Trophoblast cell (in vitro differentiated cells and primary cell): ENCODE measurements around the gene C11orf86.
A peak's percentile ranks its signal among the peaks of the same experiment; 100 is the strongest.

ENCODE experiments used
- DNase-seq, 2 donors: peaks; one replicate each; pipeline ENCODE4 v3.0.0-alpha.2; 2016
- H2AFZ ChIP-seq: 2 replicates; pipeline ENCODE4 v1.6.1; 2013; ENCODE audit warnings: low read length, moderate library complexity, mild to moderate bottlenecking; ENCODE audit not compliant: insufficient read depth, poor library complexity
- H2AK5ac ChIP-seq: 2 replicates; pipeline ENCODE4 v1.6.1; 2013; ENCODE audit warnings: mild to moderate bottlenecking, low read length
- H2BK120ac ChIP-seq: 2 replicates; pipeline ENCODE4 v1.6.1; 2013; ENCODE audit warnings: low read length, mild to moderate bottlenecking, moderate library complexity; ENCODE audit not compliant: insufficient read depth, poor library complexity
- H2BK12ac ChIP-seq: 2 replicates; pipeline ENCODE4 v1.6.1; 2013; ENCODE audit warnings: mild to moderate bottlenecking, low read length, moderate library complexity
- H2BK5ac ChIP-seq: 2 replicates; pipeline ENCODE4 v1.6.1; 2013; ENCODE audit warnings: low read length, low read depth, moderate library complexity, mild to moderate bottlenecking; ENCODE audit not compliant: poor library complexity
- H3K14ac ChIP-seq: 2 replicates; pipeline ENCODE4 v1.6.1; 2013; ENCODE audit warnings: mild to moderate bottlenecking, low read length
- H3K18ac ChIP-seq: 2 replicates; pipeline ENCODE4 v1.6.1; 2013; ENCODE audit warnings: mild to moderate bottlenecking, low read length
- H3K23ac ChIP-seq: 2 replicates; pipeline ENCODE4 v1.6.1; 2013; ENCODE audit warnings: low read length
- H3K27ac ChIP-seq: 2 replicates; pipeline ENCODE4 v1.5.1; 2013; ENCODE audit warnings: low read depth, mild to moderate bottlenecking, inconsistent platforms, low read length, moderate library complexity
- H3K27me3 ChIP-seq: 2 replicates; pipeline ENCODE4 v1.6.1; 2013; ENCODE audit warnings: inconsistent platforms, mild to moderate bottlenecking, low read length, moderate library complexity; ENCODE audit not compliant: insufficient read depth
- H3K36me3 ChIP-seq, 2 experiments: 1 replicate in 1 of 2; 2 replicates in 1 of 2; pipeline ENCODE4 v1.6.1; 2013; ENCODE audit warnings: low read length in 2 of 2, mild to moderate bottlenecking in 2 of 2, moderate library complexity in 1 of 2; ENCODE audit not compliant: insufficient read depth in 2 of 2, control insufficient read depth in 1 of 2
- H3K4ac ChIP-seq: 2 replicates; pipeline ENCODE4 v1.6.1; 2013; ENCODE audit warnings: low read depth, mild to moderate bottlenecking, low read length, moderate library complexity
- H3K4me1 ChIP-seq, 2 experiments: 1 replicate in 1 of 2; 2 replicates in 1 of 2; pipeline ENCODE4 v1.6.1; 2013; ENCODE audit warnings: low read length in 2 of 2, mild to moderate bottlenecking in 2 of 2, moderate library complexity in 1 of 2; ENCODE audit not compliant: insufficient read depth in 2 of 2, control insufficient read depth in 1 of 2
- H3K4me2 ChIP-seq: 2 replicates; pipeline ENCODE4 v1.6.1; 2013; ENCODE audit warnings: inconsistent platforms, mild to moderate bottlenecking, low read length, moderate library complexity
- H3K4me3 ChIP-seq: 2 replicates; pipeline ENCODE4 v1.5.1; 2013; ENCODE audit warnings: mild to moderate bottlenecking, low read depth, low read length, inconsistent platforms
- H3K79me1 ChIP-seq: one replicate; pipeline ENCODE4 v1.6.1; 2013; ENCODE audit warnings: low read length
- H3K79me2 ChIP-seq: 2 replicates; pipeline ENCODE4 v1.6.1; 2013; ENCODE audit warnings: low read length, mild to moderate bottlenecking; ENCODE audit not compliant: control insufficient read depth, insufficient read depth, poor library complexity
- H3K9ac ChIP-seq: 2 replicates; pipeline ENCODE4 v1.6.1; 2013; ENCODE audit warnings: mild to moderate bottlenecking, low read length
- H3K9me3 ChIP-seq: 2 replicates; pipeline ENCODE4 v1.6.1; 2013; ENCODE audit warnings: low read depth, mild to moderate bottlenecking, control low read depth, inconsistent platforms, low read length; ENCODE audit not compliant: insufficient read depth
- H4K12ac ChIP-seq: 2 replicates; pipeline ENCODE4 v1.6.1; 2013; ENCODE audit warnings: low read depth, mild to moderate bottlenecking, low read length, moderate library complexity
- H4K8ac ChIP-seq: 2 replicates; pipeline ENCODE4 v1.6.1; 2013; ENCODE audit warnings: low read depth, mild to moderate bottlenecking, low read length, moderate library complexity
- H4K91ac ChIP-seq: one replicate; pipeline ENCODE4 v1.6.1; 2013; ENCODE audit warnings: low read depth, mild to moderate bottlenecking, low read length, moderate library complexity
- WGBS: extraction: QIAGEN DNeasy Blood & Tissue Kit; methylation state at CpG from one replicate; pipeline ENCODE4 v1.1.7; 2013; ENCODE audit warnings: missing lambda C conversion rate; ENCODE audit not compliant: insufficient read length, insufficient coverage; ENCODE audit errors: extremely low coverage; 5-methylcytosine and 5-hydroxymethylcytosine counted together

Gene C11orf86

GRCh38 chr11:67006029-67006884 is 31.2 kb downstream of the C11orf86 start:
- WGBS = no CpG with 5 or more reads among the region's 14 CpGs
- H3K9ac ChIP-seq = no peak overlapping the region
- H3K36me3 ChIP-seq = no peaks in the 10 kb centered on the region
- no peaks in the 10 kb centered on the region for H3K27me3 ChIP-seq
- H2BK120ac ChIP-seq = no peak overlapping the region
- no peaks in the 10 kb centered on the region for H3K79me1 ChIP-seq
- no peak overlapping the region for H3K4me3 ChIP-seq
- H3K23ac ChIP-seq = no peak overlapping the region
- H3K4ac ChIP-seq = no peak overlapping the region
- peak overlapping the region; percentile 4 for H4K91ac ChIP-seq
- H3K27ac ChIP-seq = no peak overlapping the region
- H2AK5ac ChIP-seq = no peak overlapping the region
- peak overlapping the region; percentile 5 for H4K8ac ChIP-seq
- H3K14ac ChIP-seq = no peak overlapping the region
- H3K79me2 ChIP-seq = no peaks in the 10 kb centered on the region
- no peak overlapping the region for H2BK5ac ChIP-seq
- no peak overlapping the region for H3K4me2 ChIP-seq
- no peak overlapping the region for H4K12ac ChIP-seq
- peaks cover 4 to 5% of the 10 kb centered on the region in 2 experiments for H3K4me1 ChIP-seq
- no peaks in the 10 kb centered on the region for H3K9me3 ChIP-seq
- H3K18ac ChIP-seq = no peak overlapping the region
- no peak overlapping the region for H2BK12ac ChIP-seq
- no peak overlapping the region for H2AFZ ChIP-seq
- peak; percentile 57 to 60 for DNase-seq

DNA sequence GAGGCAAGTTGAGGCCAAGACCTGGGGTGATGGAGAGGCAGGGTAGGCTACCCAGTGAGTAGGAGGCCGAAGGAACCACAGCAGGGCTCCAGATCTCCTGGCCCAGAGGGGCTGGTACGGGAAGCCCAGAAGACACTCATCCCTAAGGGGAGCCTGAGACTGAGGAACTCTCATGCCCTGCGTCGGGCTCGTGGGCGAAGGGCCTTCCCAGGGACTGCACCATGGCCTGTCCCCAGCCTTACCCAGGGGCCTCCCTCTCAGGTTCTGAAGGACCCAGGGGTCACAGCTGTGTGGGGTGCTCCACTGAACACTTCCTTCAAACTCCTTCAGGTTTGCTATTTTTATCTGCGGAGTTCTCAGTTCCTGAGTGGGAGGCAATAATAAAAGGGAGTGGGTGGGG is 32.0 kb downstream of the C11orf86 start:
- H3K14ac ChIP-seq = no peak overlapping the region
- H3K23ac ChIP-seq = no peak overlapping the region
- no peak overlapping the region for H2BK120ac ChIP-seq
- no peak overlapping the region for H3K9ac ChIP-seq
- H3K36me3 ChIP-seq = no peaks in the 10 kb centered on the region
- H2BK5ac ChIP-seq = no peak overlapping the region
- no peak overlapping the region for H2AFZ ChIP-seq
- H3K4ac ChIP-seq = no peak overlapping the region
- H3K79me2 ChIP-seq = no peaks in the 10 kb centered on the region
- no peak overlapping the region for H2AK5ac ChIP-seq
- H3K4me3 ChIP-seq = no peak overlapping the region
- peaks cover 4 to 5% of the 10 kb centered on the region in 2 experiments for H3K4me1 ChIP-seq
- no peak overlapping the region for H4K91ac ChIP-seq
- no peak overlapping the region for H2BK12ac ChIP-seq
- no peak overlapping the region for H3K18ac ChIP-seq
- no peaks in the 10 kb centered on the region for H3K9me3 ChIP-seq
- no CpG with 5 or more reads among the region's 7 CpGs for WGBS
- peak overlapping the region; percentile 45 for H4K8ac ChIP-seq
- no peak overlapping the region for H3K27ac ChIP-seq
- no peaks in the 10 kb centered on the region for H3K79me1 ChIP-seq
- no peak overlapping the region for H4K12ac ChIP-seq
- DNase-seq = no peak
- no peaks in the 10 kb centered on the region for H3K27me3 ChIP-seq
- no peak overlapping the region for H3K4me2 ChIP-seq

DNA sequence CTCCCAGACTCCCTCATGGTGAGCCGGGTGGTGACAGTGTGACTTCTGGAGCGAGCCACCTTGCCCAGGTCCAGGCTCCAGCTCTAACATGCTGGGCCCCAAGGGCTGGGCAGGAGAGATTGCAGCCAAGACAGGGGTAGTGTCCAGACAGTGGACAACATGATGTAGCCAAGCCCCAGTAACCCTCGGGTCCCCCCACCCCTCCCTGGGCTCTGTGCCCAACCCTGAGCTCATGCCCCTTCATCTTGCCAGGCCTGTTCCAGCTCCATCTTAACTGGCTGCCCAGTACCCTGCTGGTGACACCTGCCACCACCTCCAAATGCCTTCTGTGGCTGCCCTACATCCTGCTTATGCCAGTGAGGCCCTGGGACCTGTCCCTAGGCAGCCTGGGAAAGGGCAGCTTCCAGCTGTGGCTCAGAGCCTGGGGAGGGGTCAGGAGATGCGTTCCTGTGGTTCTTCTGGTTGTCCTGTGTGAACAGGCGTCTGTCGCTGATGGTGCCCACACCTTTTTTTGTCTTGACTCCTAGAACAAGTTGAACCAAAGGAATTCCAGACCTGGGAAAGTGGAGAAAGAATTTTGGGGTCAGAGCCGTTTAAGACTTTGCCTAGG is 35.3 kb downstream of the C11orf86 start:
- Histone ChIP-seq H3K79me2 (no peaks in the 10 kb centered on the region), H3K18ac (no peak overlapping the region), H3K79me1 (no peaks in the 10 kb centered on the region), H3K27me3 (no peaks in the 10 kb centered on the region), H4K91ac (no peak overlapping the region), H3K36me3 (no peaks in the 10 kb centered on the region), H2BK12ac (no peak overlapping the region), H3K9ac (no peak overlapping the region), H2AK5ac (no peak overlapping the region), H3K4ac (no peak overlapping the region), H4K12ac (no peak overlapping the region), H3K14ac (no peak overlapping the region), H3K9me3 (no peaks in the 10 kb centered on the region), H2BK120ac (no peak overlapping the region), H3K23ac (no peak overlapping the region), H3K4me3 (no peak overlapping the region), H3K4me1 (peaks cover 0 to 5% of the 10 kb centered on the region in 2 experiments), H2BK5ac (no peak overlapping the region), H2AFZ (no peak overlapping the region), H4K8ac (no peak overlapping the region), H3K27ac (no peak overlapping the region), H3K4me2 (no peak overlapping the region)
- no CpG with 5 or more reads among the region's 7 CpGs for WGBS
- DNase-seq = no peak

DNA sequence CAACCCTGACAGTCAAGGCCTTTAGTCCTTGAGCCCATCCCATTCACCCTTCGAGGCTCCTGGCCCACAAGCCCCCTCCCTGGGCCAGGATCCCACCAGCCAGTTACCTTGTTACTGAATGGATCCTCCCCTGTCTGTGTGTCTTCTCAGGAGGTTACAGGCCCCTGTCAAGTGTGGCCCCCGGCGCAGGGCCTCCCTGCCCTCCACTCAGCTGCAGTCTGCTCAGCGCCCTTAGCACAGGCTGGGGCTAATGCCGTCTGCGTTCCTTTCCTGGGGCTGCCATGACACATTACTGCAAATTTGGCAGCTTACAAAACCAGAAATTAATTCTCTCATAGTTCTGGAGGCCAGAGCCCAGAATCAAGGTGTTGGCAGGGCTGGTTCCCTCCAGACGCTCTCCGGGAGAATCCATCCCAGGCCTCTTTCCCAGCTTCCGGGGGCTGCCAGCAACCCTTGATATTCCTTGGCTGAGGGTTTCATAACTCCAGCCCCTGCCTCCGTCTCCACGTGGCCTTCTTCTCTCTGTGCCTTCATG is 38.5 kb downstream of the C11orf86 start:
- no peak overlapping the region for H3K18ac ChIP-seq
- H2BK5ac ChIP-seq = no peak overlapping the region
- H4K91ac ChIP-seq = no peak overlapping the region
- no peak overlapping the region for H3K14ac ChIP-seq
- H3K79me2 ChIP-seq = no peaks in the 10 kb centered on the region
- H3K9ac ChIP-seq = no peak overlapping the region
- H3K27me3 ChIP-seq = no peaks in the 10 kb centered on the region
- H2BK120ac ChIP-seq = no peak overlapping the region
- no peak for DNase-seq
- H3K4me1 ChIP-seq = peaks cover 0 to 5% of the 10 kb centered on the region in 2 experiments
- H4K8ac ChIP-seq = no peak overlapping the region
- no peak overlapping the region for H3K27ac ChIP-seq
- no peaks in the 10 kb centered on the region for H3K36me3 ChIP-seq
- no peak overlapping the region for H4K12ac ChIP-seq
- no peak overlapping the region for H2AFZ ChIP-seq
- H3K23ac ChIP-seq = no peak overlapping the region
- no peak overlapping the region for H2AK5ac ChIP-seq
- WGBS = no CpG with 5 or more reads among the region's 11 CpGs
- H3K4me2 ChIP-seq = no peak overlapping the region
- H2BK12ac ChIP-seq = no peak overlapping the region
- no peak overlapping the region for H3K4me3 ChIP-seq
- no peaks in the 10 kb centered on the region for H3K9me3 ChIP-seq
- H3K79me1 ChIP-seq = no peaks in the 10 kb centered on the region
- H3K4ac ChIP-seq = no peak overlapping the region
